MM.1S (cell line): ENCODE results near the gene GAGE12F.

Experiments used
- CTCF ChIP-seq: fragments of 300-600 bp; sonication (generic); IDR thresholded peaks from 2 replicates; pipeline ENCODE4 v1.5.1; 2016; ENCODE audit warnings: antibody characterized with exemption, low read length, mixed read lengths
- EZH2 ChIP-seq: fragments of 300-600 bp; sonication (generic); optimal IDR thresholded peaks from 2 replicates; pipeline ENCODE3; 2017; ENCODE audit warnings: low read depth, mild to moderate bottlenecking, antibody characterized with exemption, low read length, mixed read lengths
- EZH2phosphoT487 ChIP-seq: fragments of 300-600 bp; sonication (generic); IDR thresholded peaks from 2 replicates; pipeline ENCODE4 v1.6.1; 2018; ENCODE audit warnings: antibody characterized with exemption, low read length

GRCh38 chrX:49610718-49611310 is 50.2 kb downstream of the GAGE12F start:
- TF ChIP-seq CTCF (no peak), EZH2 (no peak), EZH2phosphoT487 (no peak)
